HG03521 (cell line): Measurements from ENCODE around the gene MAGI1.

ENCODE experiments used
- ATAC-seq: cut with Tn5 transposase; IDR thresholded peaks from one replicate; pipeline ENCODE4 v1.9.1; 2021; ENCODE audit warnings: mild to moderate bottlenecking, moderate library complexity; ENCODE audit not compliant: unreplicated experiment

Gene MAGI1

DNA sequence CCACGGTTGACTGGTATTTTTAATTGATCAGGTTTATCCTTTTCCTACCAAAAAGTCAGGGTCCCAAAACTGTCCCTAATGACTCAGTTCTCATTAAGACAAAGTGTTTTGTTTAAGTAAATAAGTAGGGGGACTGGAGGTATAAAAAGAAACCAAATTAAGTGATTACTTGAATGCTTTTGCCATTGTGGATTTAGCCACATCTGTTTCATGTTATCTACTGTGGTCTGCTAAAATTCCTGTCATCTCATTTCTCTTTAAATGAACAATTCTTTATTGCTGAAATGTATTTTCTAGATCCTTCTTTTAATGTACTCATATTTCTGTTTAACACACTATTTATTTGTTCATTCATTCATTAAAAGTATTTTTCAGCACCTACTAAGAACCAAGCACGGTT lies 725.1 kb downstream of the MAGI1 start:
- ATAC-seq, result no peak

DNA sequence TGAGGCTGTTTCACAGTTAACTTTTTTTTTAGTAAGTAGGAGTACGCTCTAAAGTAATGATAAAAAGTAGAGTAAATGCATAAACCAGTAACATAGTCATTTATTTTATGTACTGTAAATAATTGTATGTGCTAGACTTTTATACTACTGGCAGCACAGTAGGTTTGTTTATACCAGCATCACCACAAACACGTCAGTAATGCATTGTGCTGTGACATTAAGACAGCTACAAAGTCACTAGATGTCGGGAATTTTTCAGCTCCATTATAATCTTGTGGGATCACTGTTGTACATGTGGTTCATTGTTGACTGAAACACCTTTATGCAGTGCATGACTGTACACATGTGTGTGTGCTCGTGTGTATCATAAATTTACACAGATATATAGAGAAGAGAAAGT lies 732.9 kb downstream of the MAGI1 start:
- ATAC-seq, result no peak
